ENCODE results near the gene KAT6B.

Gene KAT6B

GRCh38 chr10:74857586-74857985 is 31.2 kb downstream of the KAT6B start:
- Histone ChIP-seq H3K27me3 (no peaks in the 10 kb centered on the region), H3K4me1 (peaks cover 4% of the 10 kb centered on the region; the same call in 1 of the 2 replicates), H3K4me3 (ENCODE audit: low read depth, low read length) (no peak overlapping the region), H3K36me3 (no peaks in the 10 kb centered on the region), H3K9me3 (no peaks in the 10 kb centered on the region; the same call in 1 of the 2 replicates)
- no peak for TF ChIP-seq CTCF (IDR thresholded peaks at IDR 0.05; ENCODE audit: low read depth, low read length)
- no peak for DNase-seq

GRCh38 chr10:74859546-74859945 is 33.1 kb downstream of the KAT6B start:
- no peaks in the 10 kb centered on the region for H3K36me3 ChIP-seq
- TF ChIP-seq CTCF (IDR thresholded peaks at IDR 0.05; ENCODE audit: low read depth, low read length) = no peak
- no peaks in the 10 kb centered on the region for H3K27me3 ChIP-seq
- no peak overlapping the region for H3K4me3 ChIP-seq (ENCODE audit: low read depth, low read length)
- no peaks in the 10 kb centered on the region; the same call in 1 of the 2 replicates for H3K9me3 ChIP-seq
- peaks cover 3% of the 10 kb centered on the region; the same call in 1 of the 2 replicates for H3K4me1 ChIP-seq
- no peak for DNase-seq

GRCh38 chr10:74862625-74863024 is 36.2 kb downstream of the KAT6B start:
- Histone ChIP-seq H3K4me3 (ENCODE audit: low read depth, low read length) (no peak overlapping the region), H3K9me3 (no peaks in the 10 kb centered on the region), H3K27me3 (no peaks in the 10 kb centered on the region), H3K36me3 (no peaks in the 10 kb centered on the region), H3K4me1 (peaks cover 9% of the 10 kb centered on the region)
- no peak for TF ChIP-seq CTCF (IDR thresholded peaks at IDR 0.05; ENCODE audit: low read depth, low read length)
- DNase-seq = no peak

GRCh38 chr10:74863551-74863950 is 37.2 kb downstream of the KAT6B start:
- H3K4me1 ChIP-seq = peaks cover 11% of the 10 kb centered on the region
- H3K36me3 ChIP-seq = no peaks in the 10 kb centered on the region
- DNase-seq = no peak
- H3K4me3 ChIP-seq (ENCODE audit: low read depth, low read length) = no peak overlapping the region
- H3K9me3 ChIP-seq = no peaks in the 10 kb centered on the region
- H3K27me3 ChIP-seq = no peaks in the 10 kb centered on the region
- TF ChIP-seq CTCF (IDR thresholded peaks at IDR 0.05; ENCODE audit: low read depth, low read length) = no peak

GRCh38 chr10:74867351-74867750 is 41.0 kb downstream of the KAT6B start:
- H3K9me3 ChIP-seq = no peaks in the 10 kb centered on the region
- no peak for TF ChIP-seq CTCF (IDR thresholded peaks at IDR 0.05; ENCODE audit: low read depth, low read length)
- no peak overlapping the region for H3K4me3 ChIP-seq (ENCODE audit: low read depth, low read length)
- no peaks in the 10 kb centered on the region for H3K27me3 ChIP-seq
- DNase-seq = no peak
- peaks cover 11% of the 10 kb centered on the region for H3K4me1 ChIP-seq
- H3K36me3 ChIP-seq = no peaks in the 10 kb centered on the region

GRCh38 chr10:74868392-74868977 is 42.1 kb downstream of the KAT6B start:
- TF ChIP-seq CTCF (IDR thresholded peaks at IDR 0.05; ENCODE audit: low read depth, low read length) = no peak

More at GRCh38 chr10:74868392-74868977, 42.1 kb downstream of the KAT6B start:
- no peaks in the 10 kb centered on the region for H3K36me3 ChIP-seq
- H3K9me3 ChIP-seq = no peaks in the 10 kb centered on the region
- H3K4me3 ChIP-seq (ENCODE audit: low read depth, low read length) = no peak overlapping the region
- H3K4me1 ChIP-seq = peaks cover 11% of the 10 kb centered on the region
- no peaks in the 10 kb centered on the region for H3K27me3 ChIP-seq
- no peak for DNase-seq

All from BE2C (cell line).